ENCODE data around the gene HDGFL1.

HDGFL1 gene

GRCh38 chr6:22596011-22596410, 26.6 kb downstream of the HDGFL1 start:
- Histone ChIP-seq H2AFZ (ENCODE audit: low read length) (no peak overlapping the region), H3K36me3 (replicated peaks; ENCODE audit: insufficient read depth, low read length) (no peaks in the 10 kb centered on the region), H3K9me3 (replicated peaks; ENCODE audit: insufficient read depth, low read length) (no peaks in the 10 kb centered on the region), H3K79me2 (ENCODE audit: low read length) (no peaks in the 10 kb centered on the region), H3K9me2 (replicated peaks; ENCODE audit: insufficient read depth, low read length) (no peaks in the 10 kb centered on the region), H4K20me1 (ENCODE audit: insufficient read depth, low read length) (no peaks in the 10 kb centered on the region), H3K4me1 (ENCODE audit: low read length) (no peaks in the 10 kb centered on the region), H3K4me3 (ENCODE audit: low read length) (no peak overlapping the region), H3F3A (ENCODE audit: insufficient read depth, low read length) (no peaks in the 10 kb centered on the region), H3K9ac (ENCODE audit: low read length) (no peak overlapping the region), H3K27ac (ENCODE audit: low read length) (no peak overlapping the region), H3K27me3 (replicated peaks; ENCODE audit: insufficient read depth, low read length) (no peaks in the 10 kb centered on the region), H3K4me2 (ENCODE audit: low read depth, low read length) (no peak overlapping the region)
- TF ChIP-seq, protein P1, sequence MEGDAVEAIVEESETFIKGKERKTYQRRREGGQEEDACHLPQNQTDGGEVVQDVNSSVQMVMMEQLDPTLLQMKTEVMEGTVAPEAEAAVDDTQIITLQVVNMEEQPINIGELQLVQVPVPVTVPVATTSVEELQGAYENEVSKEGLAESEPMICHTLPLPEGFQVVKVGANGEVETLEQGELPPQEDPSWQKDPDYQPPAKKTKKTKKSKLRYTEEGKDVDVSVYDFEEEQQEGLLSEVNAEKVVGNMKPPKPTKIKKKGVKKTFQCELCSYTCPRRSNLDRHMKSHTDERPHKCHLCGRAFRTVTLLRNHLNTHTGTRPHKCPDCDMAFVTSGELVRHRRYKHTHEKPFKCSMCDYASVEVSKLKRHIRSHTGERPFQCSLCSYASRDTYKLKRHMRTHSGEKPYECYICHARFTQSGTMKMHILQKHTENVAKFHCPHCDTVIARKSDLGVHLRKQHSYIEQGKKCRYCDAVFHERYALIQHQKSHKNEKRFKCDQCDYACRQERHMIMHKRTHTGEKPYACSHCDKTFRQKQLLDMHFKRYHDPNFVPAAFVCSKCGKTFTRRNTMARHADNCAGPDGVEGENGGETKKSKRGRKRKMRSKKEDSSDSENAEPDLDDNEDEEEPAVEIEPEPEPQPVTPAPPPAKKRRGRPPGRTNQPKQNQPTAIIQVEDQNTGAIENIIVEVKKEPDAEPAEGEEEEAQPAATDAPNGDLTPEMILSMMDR (IDR thresholded peaks at IDR 0.05; ENCODE audit: low read length), result no peak
- no peak for TF ChIP-seq EZH2 (optimal IDR thresholded peaks at IDR 0.05; ENCODE audit: low read depth, low read length)
- TF ChIP-seq EZH2phosphoT487 (IDR thresholded peaks at IDR 0.05; ENCODE audit: low read length), result no peak
- no peak for DNase-seq

GRCh38 chr6:22598339-22598738, 29.0 kb downstream of the HDGFL1 start:
- Histone ChIP-seq H4K20me1 (ENCODE audit: insufficient read depth, low read length) (no peaks in the 10 kb centered on the region), H3K9me2 (replicated peaks; ENCODE audit: insufficient read depth, low read length) (no peaks in the 10 kb centered on the region), H3K9ac (ENCODE audit: low read length) (no peak overlapping the region), H3K9me3 (replicated peaks; ENCODE audit: insufficient read depth, low read length) (no peaks in the 10 kb centered on the region), H3K36me3 (replicated peaks; ENCODE audit: insufficient read depth, low read length) (no peaks in the 10 kb centered on the region), H2AFZ (ENCODE audit: low read length) (no peak overlapping the region), H3K4me1 (ENCODE audit: low read length) (no peaks in the 10 kb centered on the region), H3K4me3 (ENCODE audit: low read length) (no peak overlapping the region), H3K4me2 (ENCODE audit: low read depth, low read length) (no peak overlapping the region), H3F3A (ENCODE audit: insufficient read depth, low read length) (no peaks in the 10 kb centered on the region), H3K27me3 (replicated peaks; ENCODE audit: insufficient read depth, low read length) (no peaks in the 10 kb centered on the region), H3K79me2 (ENCODE audit: low read length) (no peaks in the 10 kb centered on the region), H3K27ac (ENCODE audit: low read length) (no peak overlapping the region)
- TF ChIP-seq EZH2phosphoT487 (IDR thresholded peaks at IDR 0.05; ENCODE audit: low read length), result no peak
- TF ChIP-seq EZH2 (optimal IDR thresholded peaks at IDR 0.05; ENCODE audit: low read depth, low read length), result no peak
- TF ChIP-seq, protein P1 (IDR thresholded peaks at IDR 0.05; ENCODE audit: low read length), result no peak
- DNase-seq, result no peak

DNA sequence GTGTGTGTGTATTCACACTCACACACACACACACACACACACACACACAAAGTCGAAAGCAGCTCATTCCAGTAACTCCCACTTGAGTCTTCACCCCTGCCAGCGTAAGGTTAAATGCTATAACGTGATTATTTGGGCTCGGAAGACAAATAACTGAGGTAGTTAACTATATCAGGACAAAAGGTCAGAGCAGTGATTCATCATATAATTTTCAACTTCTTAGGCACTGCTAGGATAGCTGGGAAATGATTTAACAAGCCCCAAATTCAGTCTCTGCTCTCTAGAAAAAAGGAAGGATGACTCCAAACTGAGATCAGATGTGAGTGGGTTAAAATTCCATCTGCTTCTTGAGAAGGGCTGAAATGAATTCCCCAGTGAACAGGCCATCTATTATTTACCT, 30.7 kb downstream of the HDGFL1 start:
- H3K9me2 ChIP-seq (replicated peaks; ENCODE audit: insufficient read depth, low read length), result no peaks in the 10 kb centered on the region
- DNase-seq, result no peak
- no peaks in the 10 kb centered on the region for H3F3A ChIP-seq (ENCODE audit: insufficient read depth, low read length)
- H4K20me1 ChIP-seq (ENCODE audit: insufficient read depth, low read length), result no peaks in the 10 kb centered on the region
- H3K4me2 ChIP-seq (ENCODE audit: low read depth, low read length), result no peak overlapping the region
- no peaks in the 10 kb centered on the region for H3K36me3 ChIP-seq (replicated peaks; ENCODE audit: insufficient read depth, low read length)
- no peaks in the 10 kb centered on the region for H3K4me1 ChIP-seq (ENCODE audit: low read length)
- H3K27ac ChIP-seq (ENCODE audit: low read length), result no peak overlapping the region
- TF ChIP-seq, protein P1 (IDR thresholded peaks at IDR 0.05; ENCODE audit: low read length), result no peak
- TF ChIP-seq EZH2 (optimal IDR thresholded peaks at IDR 0.05; ENCODE audit: low read depth, low read length) (no peak), EZH2phosphoT487 (IDR thresholded peaks at IDR 0.05; ENCODE audit: low read length) (no peak)
- H3K4me3 ChIP-seq (ENCODE audit: low read length), result no peak overlapping the region
- H3K9ac ChIP-seq (ENCODE audit: low read length), result no peak overlapping the region
- H3K9me3 ChIP-seq (replicated peaks; ENCODE audit: insufficient read depth, low read length), result no peaks in the 10 kb centered on the region
- H2AFZ ChIP-seq (ENCODE audit: low read length), result no peak overlapping the region
- no peaks in the 10 kb centered on the region for H3K27me3 ChIP-seq (replicated peaks; ENCODE audit: insufficient read depth, low read length)
- no peaks in the 10 kb centered on the region for H3K79me2 ChIP-seq (ENCODE audit: low read length)

All from MM.1S (cell line).